Anterior cingulate cortex (tissue), 58 donors: ENCODE results near the gene KCNMB3.
"Not testable (repeated sequence)": the region's sequence is repeated elsewhere in the genome, so short reads cannot be mapped to it uniquely, and the experiment has no call there.

ENCODE experiments used
- DNase-seq, 58 donors: peaks; one replicate each; lab custom pipeline; 2025; lab: John Stamatoyannopoulos, UW

KCNMB3 gene

DNA sequence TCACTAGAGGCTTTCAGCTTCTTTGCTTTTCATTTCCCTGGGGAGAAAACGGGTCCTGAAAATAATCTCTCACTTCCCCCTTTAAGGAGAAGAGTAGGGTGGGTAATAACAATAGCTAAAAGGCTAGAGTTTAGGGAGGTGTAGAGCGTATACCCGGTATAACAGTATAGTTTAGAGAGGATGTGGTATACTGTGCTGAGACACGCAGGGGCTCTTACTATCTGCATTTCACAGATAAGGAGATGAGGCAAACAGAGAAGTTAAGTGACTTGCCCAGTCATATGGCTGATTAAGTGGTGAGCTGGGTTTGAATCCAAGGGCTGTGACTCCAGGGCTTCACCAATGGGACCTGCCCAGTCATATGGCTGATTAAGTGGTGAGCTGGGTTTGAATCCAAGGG, 15.0 kb upstream of the KCNMB3 start:
- no peak for DNase-seq

DNA sequence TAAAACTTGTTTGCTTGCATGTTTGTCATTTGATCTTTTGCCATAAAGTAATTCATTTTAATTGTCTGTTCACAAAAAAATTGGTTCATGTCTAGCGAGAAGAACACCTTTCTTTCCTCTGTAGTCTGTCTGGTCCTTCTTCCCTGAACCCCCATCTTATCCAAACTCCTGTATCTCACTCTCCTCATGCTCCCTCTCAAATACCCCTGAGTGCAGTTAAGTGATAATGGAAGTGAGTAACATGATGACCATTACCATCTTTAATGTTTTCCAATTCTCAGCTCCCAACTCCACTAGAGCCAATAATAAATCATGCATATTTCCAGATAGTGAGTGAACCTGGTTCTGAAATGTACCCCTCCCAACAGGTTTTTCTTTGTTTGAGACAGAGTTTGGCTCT, 14.2 kb upstream of the KCNMB3 start:
- no peak for DNase-seq

DNA sequence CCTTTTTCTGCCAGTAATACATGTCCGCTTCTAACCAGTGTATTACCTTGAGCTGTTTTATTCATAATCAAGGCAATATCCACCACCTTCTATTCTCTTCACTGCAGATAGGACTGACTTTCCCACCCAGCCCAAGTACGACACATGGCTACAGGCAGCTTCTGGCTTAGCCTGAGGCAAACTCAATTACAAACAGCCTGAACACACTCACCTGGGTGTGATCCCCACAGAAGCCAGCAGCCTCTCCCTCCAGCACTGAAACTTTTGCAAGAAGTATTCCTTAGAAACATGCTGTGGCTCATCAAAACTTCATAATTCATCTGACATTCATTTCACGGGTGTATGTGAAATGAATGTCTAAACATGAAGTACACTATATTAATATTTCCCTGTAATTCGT, 13.5 kb upstream of the KCNMB3 start:
- DNase-seq: no peak

DNA sequence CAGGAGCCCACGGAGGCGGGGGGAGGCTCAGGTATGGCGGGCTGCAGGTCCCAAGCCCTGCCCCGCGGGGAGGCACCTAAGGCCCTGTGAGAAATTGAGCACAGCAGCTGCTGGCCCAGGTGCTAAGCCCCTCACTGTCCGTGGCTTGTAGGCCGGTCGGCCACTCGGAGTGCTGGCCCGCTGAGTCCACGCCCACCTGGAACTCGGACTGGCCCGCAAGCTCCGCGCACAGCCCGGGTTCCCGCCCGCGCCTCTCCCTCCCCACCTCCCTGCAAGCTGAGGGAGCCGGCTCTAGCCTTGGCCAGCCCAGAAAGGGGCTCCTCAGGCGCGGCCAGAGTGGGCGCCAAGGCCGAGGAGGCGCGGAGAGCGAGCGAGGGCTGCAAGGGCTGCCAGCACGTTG, 12.2 kb upstream of the KCNMB3 start:
- DNase-seq: peak in 1 of 58 donors; percentile 3

DNA sequence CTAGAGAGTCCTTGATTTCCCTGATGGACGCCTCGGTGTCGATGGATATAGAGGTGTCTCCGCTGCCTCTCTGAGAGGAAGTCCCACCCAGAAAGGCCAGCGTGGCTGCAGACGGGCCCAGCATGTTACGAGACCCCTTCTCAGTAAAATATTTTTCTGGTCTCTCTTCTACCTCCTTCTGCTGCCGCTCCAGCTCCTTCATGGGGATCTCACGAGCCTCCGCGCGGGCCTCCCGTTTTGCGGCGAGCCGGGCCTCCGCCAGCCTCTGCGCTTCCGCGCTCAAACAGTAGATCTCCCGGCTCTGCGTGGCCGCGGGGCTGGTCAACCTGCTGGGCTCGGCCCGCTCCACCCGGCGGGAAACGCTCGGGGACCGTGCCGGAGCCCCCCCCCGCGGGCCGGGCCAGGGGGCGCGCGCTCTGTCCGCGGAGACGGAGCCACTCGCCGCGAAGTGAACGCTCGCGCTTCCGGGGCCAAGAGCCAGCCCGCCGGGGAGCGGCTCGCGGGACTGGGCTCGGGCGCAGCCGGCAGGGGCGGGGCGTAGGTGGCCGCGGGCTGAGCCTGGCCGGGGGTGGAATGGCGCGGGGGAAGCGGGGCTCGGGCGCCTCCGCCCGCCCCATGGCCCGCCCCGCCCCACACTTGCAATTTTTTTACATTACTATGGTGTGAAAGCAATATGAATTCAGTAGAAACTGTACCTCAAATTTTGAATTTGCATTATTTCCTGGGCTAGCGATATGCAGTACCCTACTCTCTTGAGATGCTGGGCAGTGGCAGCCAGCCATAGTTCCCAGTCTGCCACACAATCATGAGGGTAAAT, 10.2 kb upstream of the KCNMB3 start:
- peak in 52 of 58 donors; percentile 6 to 69 (median 42) for DNase-seq

DNA sequence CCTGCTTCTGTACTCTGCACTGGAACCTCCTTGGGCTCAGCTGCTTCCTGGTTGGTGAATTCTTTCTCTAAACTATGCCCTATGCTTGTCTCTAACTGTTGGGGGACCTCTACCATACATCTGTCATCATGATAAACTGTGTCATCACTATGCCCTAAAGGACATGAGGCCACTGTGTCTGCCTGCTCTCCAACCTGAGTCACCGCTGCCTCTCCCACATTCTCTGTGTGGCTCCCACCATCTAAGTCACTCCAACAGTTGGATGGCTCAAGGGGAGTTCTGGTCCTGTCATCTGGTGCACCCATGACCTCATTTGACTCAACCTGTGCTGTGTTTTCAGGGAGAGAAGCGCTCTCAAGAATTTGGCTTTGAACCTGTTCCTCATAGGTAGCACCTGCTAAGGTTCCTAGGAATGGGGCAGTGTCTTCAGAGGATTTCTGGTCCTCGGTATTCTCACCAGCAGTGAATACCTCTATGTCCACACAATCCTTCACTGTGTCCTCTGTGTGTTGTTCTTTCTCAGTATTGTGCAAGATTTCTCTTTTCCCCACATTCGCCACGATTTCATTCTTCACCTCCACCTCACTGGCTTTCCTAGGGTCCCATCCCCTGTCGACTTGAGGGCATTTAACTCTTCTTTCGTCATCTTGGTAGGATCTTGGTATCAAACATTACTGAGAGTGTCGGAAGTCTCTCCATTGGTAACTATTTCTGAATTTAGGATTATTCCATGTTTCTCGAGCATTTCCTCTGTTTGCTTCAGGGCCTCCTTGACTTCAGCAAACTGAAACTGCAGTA, 9.2 kb upstream of the KCNMB3 start:
- DNase-seq: not testable (repeated sequence)

GRCh38 chr3:179258820-179259219, 7.9 kb upstream of the KCNMB3 start:
- no peak for DNase-seq

GRCh38 chr3:179257742-179258141, 6.8 kb upstream of the KCNMB3 start:
- DNase-seq: not testable (repeated sequence)

DNA sequence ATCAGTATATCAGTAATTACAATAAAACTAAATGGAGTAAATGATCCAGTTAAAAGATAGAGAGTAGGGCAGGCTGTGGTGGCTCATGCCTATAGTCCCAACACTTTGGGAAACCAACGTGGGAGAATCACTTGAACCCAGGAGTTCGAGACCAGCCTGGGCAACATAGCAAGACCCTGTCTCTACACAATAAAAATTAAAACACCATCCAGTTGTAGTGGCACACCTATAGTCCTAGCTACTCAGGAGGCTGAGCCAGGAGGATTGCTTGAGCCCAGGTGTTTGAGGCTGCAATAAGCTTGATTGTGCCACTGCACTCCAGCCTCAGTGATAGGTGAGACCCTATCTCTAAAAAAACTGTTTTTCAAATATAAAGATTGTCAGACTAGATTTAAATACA, 5.9 kb upstream of the KCNMB3 start:
- no peak for DNase-seq

GRCh38 chr3:179247289-179248015, 3.5 kb downstream of the KCNMB3 start:
- no peak for DNase-seq

DNA sequence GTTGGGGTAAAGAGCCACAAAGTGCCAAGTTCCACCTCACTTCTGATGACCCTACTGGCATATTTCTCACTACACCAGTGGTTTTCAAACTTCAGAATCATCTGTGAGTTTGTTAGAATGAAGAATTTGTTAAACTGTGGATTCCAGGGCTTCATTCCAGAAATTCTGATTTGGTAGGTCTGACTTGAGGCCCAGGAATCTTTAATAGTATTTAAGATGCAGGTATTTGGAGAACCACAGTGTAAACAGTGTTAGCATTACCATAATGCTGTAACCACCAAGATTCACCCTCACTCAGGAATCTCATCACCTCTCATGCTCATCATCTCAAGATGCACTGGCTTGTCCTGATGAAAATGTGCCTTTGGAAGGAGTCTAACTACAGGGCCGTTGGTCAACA, 6.0 kb downstream of the KCNMB3 start:
- no peak for DNase-seq

DNA sequence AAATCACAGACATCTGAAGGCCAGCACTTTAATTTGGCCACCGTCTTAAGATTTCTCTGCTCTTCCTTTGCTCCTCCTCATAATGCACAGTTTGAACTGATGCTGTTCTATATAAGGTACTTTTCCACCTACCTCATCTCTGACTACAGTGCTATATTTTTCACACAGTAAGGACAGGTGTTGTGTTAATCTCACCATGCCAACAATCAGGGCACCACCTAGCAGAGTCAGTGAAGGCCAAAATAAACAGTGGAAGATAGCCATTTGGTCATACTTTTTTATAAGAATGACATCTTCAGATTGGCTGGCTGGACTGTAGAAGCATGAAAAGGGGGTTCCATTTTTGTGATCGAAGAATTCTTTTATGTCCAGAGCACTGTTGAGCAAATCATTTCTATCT, 8.1 kb downstream of the KCNMB3 start:
- not testable (repeated sequence) for DNase-seq

DNA sequence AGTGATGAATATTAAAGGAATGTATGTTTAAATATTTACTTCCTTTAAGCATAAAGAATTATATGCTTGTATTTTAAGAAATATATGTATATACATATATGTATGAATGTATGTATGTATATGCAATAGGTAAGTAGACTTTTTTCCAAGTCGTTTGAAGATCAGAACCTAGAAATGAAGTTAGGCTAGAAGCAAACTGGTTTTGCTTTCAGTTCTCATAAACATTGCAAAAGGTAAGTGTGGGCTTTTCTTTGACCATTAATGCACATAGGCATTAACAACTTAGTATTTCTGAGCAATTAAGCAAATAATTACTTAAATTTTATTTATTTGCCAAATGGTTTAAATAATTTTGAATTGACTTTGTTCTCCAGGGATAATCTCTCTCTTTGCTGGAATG, 10.6 kb downstream of the KCNMB3 start:
- DNase-seq: not testable (repeated sequence)

DNA sequence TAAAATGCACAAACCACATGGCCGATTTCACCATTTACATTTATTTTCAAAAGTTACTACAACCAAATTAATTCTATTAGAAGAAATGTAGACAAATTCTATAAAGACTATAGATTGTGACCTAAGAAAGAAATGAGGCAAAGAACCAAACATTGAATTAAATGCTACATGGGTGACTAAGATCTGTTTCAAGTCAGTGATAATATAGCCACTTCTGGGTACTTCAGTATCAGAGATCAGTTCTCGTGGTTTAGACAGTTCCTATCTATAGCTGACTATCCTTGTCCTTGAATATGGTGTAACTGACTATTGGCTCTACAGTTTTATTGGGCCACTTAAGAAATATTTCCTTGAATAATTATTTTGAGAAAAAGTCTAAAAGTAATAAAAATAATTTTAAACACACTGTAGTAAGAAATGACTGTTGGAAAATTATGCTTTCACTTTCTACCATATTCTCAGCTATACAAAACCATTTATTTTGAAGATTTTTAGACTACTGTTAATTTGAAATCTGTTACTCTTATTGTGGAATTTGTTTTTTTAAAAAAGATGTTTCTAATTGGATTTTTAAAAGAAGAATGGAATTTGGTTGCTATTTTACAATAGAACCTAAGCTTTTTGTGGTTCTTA, 14.1 kb downstream of the KCNMB3 start:
- no peak for DNase-seq

DNA sequence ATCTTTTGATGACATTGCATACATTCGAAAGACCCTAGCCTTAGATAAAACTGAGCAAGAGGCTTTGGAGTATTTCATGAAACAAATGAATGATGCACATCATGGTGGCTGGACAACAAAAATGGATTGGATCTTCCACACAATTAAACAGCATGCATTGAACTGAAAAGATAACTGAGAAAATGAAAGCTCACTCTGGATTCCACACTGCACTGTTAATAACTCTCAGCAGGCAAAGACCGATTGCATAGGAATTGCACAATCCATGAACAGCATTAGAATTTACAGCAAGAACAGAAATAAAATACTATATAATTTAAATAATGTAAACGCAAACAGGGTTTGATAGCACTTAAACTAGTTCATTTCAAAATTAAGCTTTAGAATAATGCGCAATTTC, 16.7 kb downstream of the KCNMB3 start:
- no peak for DNase-seq

DNA sequence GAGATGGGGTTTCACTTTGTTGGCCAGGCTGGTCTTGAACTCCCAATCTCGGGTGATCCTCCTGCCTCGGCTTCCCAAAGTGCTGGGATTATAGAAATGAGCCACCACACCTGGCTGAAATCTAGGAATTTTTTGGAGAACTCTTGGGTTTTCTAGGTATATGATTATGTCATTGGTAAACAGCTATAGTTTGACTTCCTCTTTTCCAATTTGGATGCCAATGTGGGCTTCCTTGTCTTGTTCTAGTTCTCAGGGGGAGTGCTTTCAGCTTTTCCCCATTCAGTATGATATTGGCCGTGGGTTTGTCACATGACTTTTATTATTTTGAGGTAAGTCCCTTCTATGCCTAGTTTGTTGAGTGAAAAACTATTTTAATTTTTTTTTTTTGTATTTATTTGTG, 17.9 kb downstream of the KCNMB3 start:
- no peak for DNase-seq

DNA sequence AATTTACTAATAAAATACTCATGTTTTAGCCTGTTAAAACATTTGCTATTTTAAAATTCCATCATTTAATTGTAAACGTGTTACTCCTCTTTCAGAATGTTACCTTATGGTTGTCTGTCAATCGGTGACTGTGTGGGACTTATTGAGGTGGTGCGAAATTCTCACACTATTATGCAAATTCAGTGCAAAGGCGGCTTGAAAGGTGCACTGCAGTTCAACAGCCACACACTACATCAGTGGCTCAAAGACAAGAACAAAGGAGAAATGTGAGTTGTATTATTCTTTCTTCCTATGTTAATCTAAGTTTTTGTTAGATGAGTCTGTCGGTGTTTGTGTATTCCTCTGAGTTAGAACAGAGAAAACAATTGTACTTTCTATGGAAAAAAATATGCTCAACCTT, 21.7 kb downstream of the KCNMB3 start:
- DNase-seq: no peak

GRCh38 chr3:179227349-179227748, 23.6 kb downstream of the KCNMB3 start:
- no peak for DNase-seq

GRCh38 chr3:179224584-179224983, 26.3 kb downstream of the KCNMB3 start:
- DNase-seq: no peak

GRCh38 chr3:179223548-179223947, 27.4 kb downstream of the KCNMB3 start:
- DNase-seq: no peak

DNA sequence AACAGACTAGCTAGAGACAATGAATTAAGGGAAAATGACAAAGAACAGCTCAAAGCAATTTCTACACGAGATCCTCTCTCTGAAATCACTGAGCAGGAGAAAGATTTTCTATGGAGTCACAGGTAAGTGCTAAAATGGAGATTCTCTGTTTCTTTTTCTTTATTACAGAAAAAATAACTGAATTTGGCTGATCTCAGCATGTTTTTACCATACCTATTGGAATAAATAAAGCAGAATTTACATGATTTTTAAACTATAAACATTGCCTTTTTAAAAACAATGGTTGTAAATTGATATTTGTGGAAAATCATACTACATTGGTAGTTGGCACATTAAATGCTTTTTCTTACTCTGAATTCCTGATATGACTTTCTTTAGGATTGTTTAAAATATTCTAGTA, 32.7 kb downstream of the KCNMB3 start:
- DNase-seq: not testable (repeated sequence)
